Fibroblast of mammary gland (primary cell): ENCODE data around the gene RUFY1.
"Not testable (repeated sequence)": the region's sequence is repeated elsewhere in the genome, so short reads cannot be mapped to it uniquely, and the experiment has no call there.

Experiments
- DNase-seq: peaks from one replicate; pipeline ENCODE4 v3.0.0-alpha.2; 2010; ENCODE audit warnings: low read depth
- H3K4me3 ChIP-seq: 2 replicates; pipeline ENCODE4 v1.5.1; 2011; ENCODE audit warnings: low read depth, mild to moderate bottlenecking, low read length, moderate library complexity; ENCODE audit not compliant: control insufficient read depth
- TF ChIP-seq, protein P1 (sequence below): conservative IDR thresholded peaks from 2 replicates; pipeline ENCODE4 v1.5.1; 2011; ENCODE audit warnings: low read depth, low read length, inconsistent platforms; ENCODE audit not compliant: control insufficient read depth, insufficient read depth

Gene RUFY1

DNA sequence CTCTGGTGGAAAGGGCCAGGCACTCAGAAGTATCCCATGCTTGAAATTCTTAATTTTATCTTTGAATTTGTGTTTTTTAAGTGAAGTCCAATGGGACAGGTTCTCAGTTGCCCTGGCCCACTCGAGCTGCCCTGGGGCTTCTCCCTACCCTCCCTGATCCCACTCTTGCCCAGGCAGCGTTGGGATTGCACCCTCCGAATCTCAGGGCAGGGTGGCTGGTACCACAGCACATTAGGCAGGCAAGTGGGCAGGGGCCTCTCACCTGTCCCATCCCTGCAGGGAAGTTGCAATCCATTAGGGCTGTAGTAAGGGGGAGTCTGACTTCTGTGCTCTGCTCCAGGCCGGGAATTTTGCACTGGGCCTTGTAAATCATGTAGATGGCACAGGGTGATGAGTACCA, 2.7 kb downstream of the RUFY1 start:
- TF ChIP-seq, protein P1, sequence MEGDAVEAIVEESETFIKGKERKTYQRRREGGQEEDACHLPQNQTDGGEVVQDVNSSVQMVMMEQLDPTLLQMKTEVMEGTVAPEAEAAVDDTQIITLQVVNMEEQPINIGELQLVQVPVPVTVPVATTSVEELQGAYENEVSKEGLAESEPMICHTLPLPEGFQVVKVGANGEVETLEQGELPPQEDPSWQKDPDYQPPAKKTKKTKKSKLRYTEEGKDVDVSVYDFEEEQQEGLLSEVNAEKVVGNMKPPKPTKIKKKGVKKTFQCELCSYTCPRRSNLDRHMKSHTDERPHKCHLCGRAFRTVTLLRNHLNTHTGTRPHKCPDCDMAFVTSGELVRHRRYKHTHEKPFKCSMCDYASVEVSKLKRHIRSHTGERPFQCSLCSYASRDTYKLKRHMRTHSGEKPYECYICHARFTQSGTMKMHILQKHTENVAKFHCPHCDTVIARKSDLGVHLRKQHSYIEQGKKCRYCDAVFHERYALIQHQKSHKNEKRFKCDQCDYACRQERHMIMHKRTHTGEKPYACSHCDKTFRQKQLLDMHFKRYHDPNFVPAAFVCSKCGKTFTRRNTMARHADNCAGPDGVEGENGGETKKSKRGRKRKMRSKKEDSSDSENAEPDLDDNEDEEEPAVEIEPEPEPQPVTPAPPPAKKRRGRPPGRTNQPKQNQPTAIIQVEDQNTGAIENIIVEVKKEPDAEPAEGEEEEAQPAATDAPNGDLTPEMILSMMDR: no peak
- no peak for DNase-seq
- H3K4me3 ChIP-seq: no peak overlapping the region

DNA sequence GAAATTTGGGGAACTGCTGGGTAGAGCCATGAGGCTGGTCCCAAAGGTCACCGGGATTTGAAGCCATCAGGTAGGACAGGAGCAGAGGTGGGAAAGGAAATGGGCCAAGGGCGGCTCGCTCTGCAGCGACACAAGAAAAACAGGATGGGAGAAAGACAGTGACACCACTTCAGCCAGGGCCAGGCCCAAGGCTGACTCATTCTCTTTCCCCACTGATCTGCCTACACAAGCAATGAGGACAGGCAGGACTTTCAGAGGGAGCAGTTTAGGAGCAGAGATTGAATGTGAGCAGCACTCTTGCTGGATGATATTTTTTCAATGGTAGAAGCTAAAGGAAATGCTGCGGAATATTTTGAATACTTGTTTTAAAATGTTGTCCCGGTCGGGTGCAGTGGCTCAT, 3.5 kb downstream of the RUFY1 start:
- TF ChIP-seq, protein P1: no peak
- DNase-seq: peak; percentile 77
- no peak overlapping the region for H3K4me3 ChIP-seq

DNA sequence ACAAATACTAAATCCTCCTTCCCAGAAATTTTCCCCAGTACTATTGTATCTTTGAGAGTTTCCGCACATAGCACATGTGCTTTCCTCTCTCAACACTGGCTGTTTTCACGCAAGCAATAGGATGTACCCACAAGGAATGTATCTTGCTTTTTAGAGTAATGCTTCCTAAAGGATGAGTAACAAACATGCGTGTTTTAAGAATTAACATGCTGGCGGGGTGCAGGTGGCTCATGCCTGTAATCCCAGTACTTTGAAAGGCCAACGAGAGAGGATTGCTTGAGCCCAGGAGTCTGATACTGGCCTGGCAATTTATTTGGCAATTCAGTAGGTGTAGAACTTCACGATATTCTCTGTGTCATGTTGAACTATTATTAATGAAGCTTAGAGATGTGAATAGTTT, 4.6 kb downstream of the RUFY1 start:
- TF ChIP-seq, protein P1: no peak

DNA sequence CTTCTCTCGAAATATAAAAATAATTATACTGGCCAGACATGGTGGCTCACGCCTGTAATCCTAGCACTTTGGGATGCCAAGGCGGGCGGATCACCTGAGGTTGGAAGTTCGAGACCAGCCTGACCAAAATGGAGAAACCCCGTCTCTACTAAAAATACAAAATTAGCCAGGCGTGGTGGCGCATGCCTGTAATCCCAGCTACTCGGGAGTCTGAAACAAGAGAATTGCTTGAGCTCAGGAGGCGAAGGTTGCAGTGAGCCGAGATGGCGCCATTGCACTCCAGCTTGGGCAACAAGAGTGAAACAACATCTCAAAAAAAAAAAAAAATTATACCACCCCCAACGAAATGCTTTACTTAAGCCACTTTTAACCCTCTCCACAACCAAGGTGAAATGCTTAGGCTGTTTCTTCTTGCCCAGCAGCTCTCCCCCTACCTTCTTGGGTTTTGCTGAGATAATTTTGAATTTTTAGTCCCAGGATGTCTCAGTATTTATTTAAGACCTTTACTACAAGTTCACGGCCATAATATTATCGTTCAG, 8.0 kb downstream of the RUFY1 start:
- not testable (repeated sequence) for DNase-seq, H3K4me3 ChIP-seq

More for the DNA sequence above, 4.6 kb downstream of the RUFY1 start:
- DNase-seq: no peak
- H3K4me3 ChIP-seq: no peak overlapping the region

DNA sequence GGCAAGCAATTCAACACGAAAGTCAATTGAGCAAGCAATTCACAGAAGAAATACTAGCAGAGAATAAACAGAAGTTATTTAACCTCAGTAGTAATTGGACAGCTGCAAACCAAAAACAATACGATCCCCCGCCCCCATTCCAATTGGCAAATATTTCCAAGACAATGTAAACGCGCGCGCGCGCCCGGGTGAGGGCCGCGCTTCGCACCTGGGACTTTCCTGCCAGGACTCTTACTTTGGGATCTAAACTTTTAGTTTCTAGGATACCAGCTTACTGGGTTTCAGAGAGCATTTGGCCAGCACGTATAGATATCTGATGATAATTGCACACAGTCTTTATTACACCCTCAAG, 8.6 kb downstream of the RUFY1 start:
- TF ChIP-seq, protein P1: no peak
- H3K4me3 ChIP-seq: peak overlapping the region; percentile 81
- peak; percentile 40 for DNase-seq

DNA sequence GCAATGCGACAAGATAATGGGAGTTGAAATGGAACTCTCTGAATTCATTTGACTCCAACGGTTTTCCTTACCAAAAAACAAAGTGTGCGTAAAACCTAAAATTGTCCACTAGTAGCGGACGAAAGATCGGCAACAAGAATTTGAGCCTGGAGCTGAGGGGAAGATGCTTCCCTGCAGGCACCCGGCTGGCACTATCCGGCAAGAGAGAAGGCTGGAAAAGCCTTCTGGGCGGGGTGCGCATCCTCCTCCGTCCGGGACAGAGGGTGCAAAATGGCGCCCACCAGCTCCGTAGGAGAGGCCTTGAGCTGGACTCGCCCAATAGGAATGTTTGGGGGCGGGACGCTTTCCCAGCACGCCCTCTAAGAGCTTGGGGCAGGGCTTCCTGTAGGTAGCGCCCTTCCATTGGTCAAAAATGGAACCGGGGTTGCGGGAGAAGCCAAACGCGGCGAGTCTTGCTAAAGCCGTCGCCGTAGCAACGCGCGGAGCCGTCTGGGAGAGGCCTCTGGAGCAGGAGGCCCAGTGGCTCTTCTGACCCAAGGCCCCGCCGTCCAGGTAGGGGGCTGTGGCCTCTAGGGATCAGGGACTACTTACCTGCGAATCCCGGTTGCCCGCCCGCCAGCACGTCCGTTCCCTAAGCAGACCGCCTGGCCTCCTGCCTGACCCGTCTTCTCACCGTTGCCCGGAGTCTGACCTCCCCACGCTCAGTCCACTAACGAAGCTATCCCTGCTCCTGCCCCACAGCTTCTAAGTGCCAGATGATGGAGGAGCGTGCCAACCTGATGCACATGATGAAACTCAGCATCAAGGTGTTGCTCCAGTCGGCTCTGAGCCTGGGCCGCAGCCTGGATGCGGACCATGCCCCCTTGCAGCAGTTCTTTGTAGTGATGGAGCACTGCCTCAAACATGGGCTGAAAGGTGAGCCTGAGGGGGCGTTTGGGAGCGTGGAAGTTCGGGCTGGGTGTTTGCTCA, 9.2 kb downstream of the RUFY1 start:
- TF ChIP-seq, protein P1: no peak
- DNase-seq: peak; percentile 98
- H3K4me3 ChIP-seq: peak overlapping the region; percentile 81

DNA sequence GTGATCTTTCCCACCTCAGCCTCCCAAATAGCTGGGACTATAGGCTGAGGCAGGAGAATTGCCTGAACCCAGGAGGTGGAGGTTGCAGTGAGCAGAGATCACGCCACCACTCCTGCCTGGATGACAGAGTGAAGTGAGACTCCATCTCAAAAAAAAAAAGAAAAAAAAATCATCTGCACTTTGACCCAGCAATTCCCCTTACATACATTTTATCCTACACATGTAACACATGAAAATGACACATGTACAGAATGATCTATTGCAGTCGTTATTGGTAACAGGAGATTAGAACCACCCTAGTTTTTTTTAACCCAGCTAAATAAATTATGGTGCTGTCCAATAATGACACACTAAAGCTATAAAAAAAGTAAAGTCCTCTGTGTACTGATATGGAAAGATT, 14.2 kb downstream of the RUFY1 start:
- H3K4me3 ChIP-seq: no peak overlapping the region
- DNase-seq: no peak
- TF ChIP-seq, protein P1: no peak
